HepG2 (cell line): ENCODE results near the gene INO80C. TPM values are rescaled to one million over a fixed set of nuclear protein-coding genes. Genes with fewer than 3 reads are reported as not detected.
A peak's percentile ranks its signal among the peaks of the same experiment; 100 is the strongest.

ENCODE experiments used
- ARHGAP35 ChIP-seq: sonication (generic); formaldehyde crosslinking; IDR thresholded peaks from 2 replicates; pipeline ENCODE4 v1.9.0; 2022; ENCODE audit warnings: mild to moderate bottlenecking, inconsistent platforms, moderate library complexity, missing genetic modification reagents, borderline replicate concordance
- DPF2 ChIP-seq: sonication (generic); formaldehyde crosslinking; IDR thresholded peaks from 2 replicates; pipeline ENCODE4 v1.4.0; 2020; ENCODE audit warnings: mild to moderate bottlenecking, low read depth, missing genetic modification reagents, borderline replicate concordance
- ESRRA ChIP-seq: sonication (generic); formaldehyde crosslinking; IDR thresholded peaks from 2 replicates; pipeline ENCODE4 v1.5.1; 2020; ENCODE audit warnings: mild to moderate bottlenecking, low read depth, missing genetic modification reagents
- IKZF4 ChIP-seq: sonication (generic); formaldehyde crosslinking; IDR thresholded peaks from 2 replicates; pipeline ENCODE4 v1.5.1; 2020; ENCODE audit warnings: borderline replicate concordance, mild to moderate bottlenecking, low read depth, missing genetic modification reagents; ENCODE audit errors: not compliant biosample characterization
- LCORL ChIP-seq, 2 experiments: fragments of 450-650 bp in 1 of 2; sonication (generic) in 1 of 2; formaldehyde crosslinking in 1 of 2; IDR thresholded peaks; 2 replicates each; pipeline versions ENCODE4 v1.5.0 to v1.6.1; 2017 to 2020; ENCODE audit warnings: antibody characterized with exemption in 1 of 2, missing genetic modification reagents in 1 of 2
- RORA ChIP-seq: sonication (generic); formaldehyde crosslinking; IDR thresholded peaks from 2 replicates; pipeline ENCODE4 v1.5.0; 2020; ENCODE audit warnings: mild to moderate bottlenecking, missing genetic modification reagents, moderate library complexity
- SRSF1 ChIP-seq: fragments of 200-400 bp; formaldehyde crosslinking; optimal IDR thresholded peaks from 2 replicates; pipeline ENCODE3; 2017; ENCODE audit warnings: mild to moderate bottlenecking, low read depth, low read length, moderate library complexity
- SRSF4 ChIP-seq: fragments of 200-400 bp; formaldehyde crosslinking; IDR thresholded peaks from one replicate; pipeline ENCODE4 v1.6.1; 2018; ENCODE audit warnings: mild to moderate bottlenecking, low read depth, low read length, moderate library complexity; ENCODE audit not compliant: poor library complexity, severe bottlenecking
- TEAD3 ChIP-seq: optimal IDR thresholded peaks from 2 replicates; pipeline ENCODE3; 2016; ENCODE audit warnings: borderline replicate concordance
- ZZZ3 ChIP-seq: sonication (generic); formaldehyde crosslinking; IDR thresholded peaks from 2 replicates; pipeline ENCODE4 v1.4.0; 2020; ENCODE audit warnings: missing genetic modification reagents, mild to moderate bottlenecking, borderline replicate concordance
- polyA plus RNA-seq, 8 experiments: library from polyadenylated mRNA; depleted of rRNA in 3 of 8; stranded (reverse) in 7 of 8; unstranded in 1 of 8; fragments of >200 nt; fragmentation: Illumina TruSeq in 4 of 8; extraction: Trizol in 4 of 8; gene quantifications; 2 replicates each; pipeline versions ENCODE4 v1.2.1 to v1.2.3, GENCODE V29; 2011 to 2016; ENCODE audit warnings: low read depth in 4 of 8, missing spikeins in 1 of 8, mixed read lengths in 1 of 8; ENCODE audit not compliant: insufficient read depth in 1 of 8
- total RNA-seq, 5 experiments: library from RNA; depleted of rRNA; stranded (reverse); fragments of >200 nt; fragmentation: Illumina TruSeq; extraction: Trizol; gene quantifications; 2 replicates each; pipeline ENCODE4 v1.2.3, GENCODE V29; 2016; ENCODE audit warnings: low read depth in 1 of 5
- TF ChIP-seq, protein P1 (sequence below): sonication (generic); formaldehyde crosslinking; IDR thresholded peaks from 2 replicates; pipeline ENCODE4 v1.5.1; 2020; ENCODE audit warnings: mild to moderate bottlenecking, missing genetic modification reagents, borderline replicate concordance
- TF ChIP-seq, protein P2 (sequence below): sonication (generic); formaldehyde crosslinking; IDR thresholded peaks from 2 replicates; pipeline ENCODE4 v1.5.0; 2020; ENCODE audit warnings: missing genetic modification reagents
- TF ChIP-seq, protein P3 (sequence below): sonication (generic); formaldehyde crosslinking; IDR thresholded peaks from 2 replicates; pipeline ENCODE4 v1.4.0; 2020; ENCODE audit warnings: mild to moderate bottlenecking, missing genetic modification reagents, borderline replicate concordance
- TF ChIP-seq, protein P4 (sequence below): sonication (generic); formaldehyde crosslinking; IDR thresholded peaks from 2 replicates; pipeline ENCODE4 v1.5.0; 2020; ENCODE audit warnings: mild to moderate bottlenecking, missing genetic modification reagents

Gene INO80C
- total and polyA plus RNA-seq, 2 of the 13 experiments (the other 11 are each of a cell fraction or from before 2014, with no cell fraction given), result 8.2 to 15.4 TPM

DNA sequence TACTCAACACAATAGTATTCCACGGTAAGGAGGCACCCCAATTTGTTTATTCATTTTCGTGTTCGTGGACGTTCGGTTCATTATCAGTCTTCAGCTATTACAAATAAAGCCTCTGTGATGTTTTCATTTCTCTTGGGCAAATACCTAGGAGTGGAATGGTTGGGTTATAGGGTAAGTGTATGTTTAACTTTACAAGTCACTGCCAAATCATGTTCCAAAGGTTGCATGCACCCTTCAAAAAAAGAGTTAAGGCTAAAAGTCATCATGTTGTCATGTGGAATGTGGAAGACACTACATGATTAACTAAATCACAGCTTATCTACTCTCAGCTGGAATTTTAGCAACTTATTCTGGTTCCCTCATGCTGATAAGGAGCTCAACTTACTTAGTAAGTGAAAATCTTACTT lies 15.8 kb downstream of the INO80C start (continued):
- TF ChIP-seq, protein P1, sequence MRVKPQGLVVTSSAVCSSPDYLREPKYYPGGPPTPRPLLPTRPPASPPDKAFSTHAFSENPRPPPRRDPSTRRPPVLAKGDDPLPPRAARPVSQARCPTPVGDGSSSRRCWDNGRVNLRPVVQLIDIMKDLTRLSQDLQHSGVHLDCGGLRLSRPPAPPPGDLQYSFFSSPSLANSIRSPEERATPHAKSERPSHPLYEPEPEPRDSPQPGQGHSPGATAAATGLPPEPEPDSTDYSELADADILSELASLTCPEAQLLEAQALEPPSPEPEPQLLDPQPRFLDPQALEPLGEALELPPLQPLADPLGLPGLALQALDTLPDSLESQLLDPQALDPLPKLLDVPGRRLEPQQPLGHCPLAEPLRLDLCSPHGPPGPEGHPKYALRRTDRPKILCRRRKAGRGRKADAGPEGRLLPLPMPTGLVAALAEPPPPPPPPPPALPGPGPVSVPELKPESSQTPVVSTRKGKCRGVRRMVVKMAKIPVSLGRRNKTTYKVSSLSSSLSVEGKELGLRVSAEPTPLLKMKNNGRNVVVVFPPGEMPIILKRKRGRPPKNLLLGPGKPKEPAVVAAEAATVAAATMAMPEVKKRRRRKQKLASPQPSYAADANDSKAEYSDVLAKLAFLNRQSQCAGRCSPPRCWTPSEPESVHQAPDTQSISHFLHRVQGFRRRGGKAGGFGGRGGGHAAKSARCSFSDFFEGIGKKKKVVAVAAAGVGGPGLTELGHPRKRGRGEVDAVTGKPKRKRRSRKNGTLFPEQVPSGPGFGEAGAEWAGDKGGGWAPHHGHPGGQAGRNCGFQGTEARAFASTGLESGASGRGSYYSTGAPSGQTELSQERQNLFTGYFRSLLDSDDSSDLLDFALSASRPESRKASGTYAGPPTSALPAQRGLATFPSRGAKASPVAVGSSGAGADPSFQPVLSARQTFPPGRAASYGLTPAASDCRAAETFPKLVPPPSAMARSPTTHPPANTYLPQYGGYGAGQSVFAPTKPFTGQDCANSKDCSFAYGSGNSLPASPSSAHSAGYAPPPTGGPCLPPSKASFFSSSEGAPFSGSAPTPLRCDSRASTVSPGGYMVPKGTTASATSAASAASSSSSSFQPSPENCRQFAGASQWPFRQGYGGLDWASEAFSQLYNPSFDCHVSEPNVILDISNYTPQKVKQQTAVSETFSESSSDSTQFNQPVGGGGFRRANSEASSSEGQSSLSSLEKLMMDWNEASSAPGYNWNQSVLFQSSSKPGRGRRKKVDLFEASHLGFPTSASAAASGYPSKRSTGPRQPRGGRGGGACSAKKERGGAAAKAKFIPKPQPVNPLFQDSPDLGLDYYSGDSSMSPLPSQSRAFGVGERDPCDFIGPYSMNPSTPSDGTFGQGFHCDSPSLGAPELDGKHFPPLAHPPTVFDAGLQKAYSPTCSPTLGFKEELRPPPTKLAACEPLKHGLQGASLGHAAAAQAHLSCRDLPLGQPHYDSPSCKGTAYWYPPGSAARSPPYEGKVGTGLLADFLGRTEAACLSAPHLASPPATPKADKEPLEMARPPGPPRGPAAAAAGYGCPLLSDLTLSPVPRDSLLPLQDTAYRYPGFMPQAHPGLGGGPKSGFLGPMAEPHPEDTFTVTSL (CRISPR knock-in tag), result peak; percentile 83; the same call in 1 of the 2 replicates
- TF ChIP-seq, protein P2, sequence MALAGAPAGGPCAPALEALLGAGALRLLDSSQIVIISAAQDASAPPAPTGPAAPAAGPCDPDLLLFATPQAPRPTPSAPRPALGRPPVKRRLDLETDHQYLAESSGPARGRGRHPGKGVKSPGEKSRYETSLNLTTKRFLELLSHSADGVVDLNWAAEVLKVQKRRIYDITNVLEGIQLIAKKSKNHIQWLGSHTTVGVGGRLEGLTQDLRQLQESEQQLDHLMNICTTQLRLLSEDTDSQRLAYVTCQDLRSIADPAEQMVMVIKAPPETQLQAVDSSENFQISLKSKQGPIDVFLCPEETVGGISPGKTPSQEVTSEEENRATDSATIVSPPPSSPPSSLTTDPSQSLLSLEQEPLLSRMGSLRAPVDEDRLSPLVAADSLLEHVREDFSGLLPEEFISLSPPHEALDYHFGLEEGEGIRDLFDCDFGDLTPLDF (CRISPR knock-in tag), result no peak
- TF ChIP-seq RORA (CRISPR knock-in tag), result no peak
- no peak for TF ChIP-seq ESRRA (CRISPR knock-in tag)
- peak; percentile 47; the same call in 1 of the 2 replicates for TF ChIP-seq DPF2 (CRISPR knock-in tag)
- no peak for TF ChIP-seq ZZZ3 (CRISPR knock-in tag)
- no peak for TF ChIP-seq SRSF1
- peak; percentile 90 for TF ChIP-seq TEAD3 (CRISPR knock-in tag)
- TF ChIP-seq, protein P3, sequence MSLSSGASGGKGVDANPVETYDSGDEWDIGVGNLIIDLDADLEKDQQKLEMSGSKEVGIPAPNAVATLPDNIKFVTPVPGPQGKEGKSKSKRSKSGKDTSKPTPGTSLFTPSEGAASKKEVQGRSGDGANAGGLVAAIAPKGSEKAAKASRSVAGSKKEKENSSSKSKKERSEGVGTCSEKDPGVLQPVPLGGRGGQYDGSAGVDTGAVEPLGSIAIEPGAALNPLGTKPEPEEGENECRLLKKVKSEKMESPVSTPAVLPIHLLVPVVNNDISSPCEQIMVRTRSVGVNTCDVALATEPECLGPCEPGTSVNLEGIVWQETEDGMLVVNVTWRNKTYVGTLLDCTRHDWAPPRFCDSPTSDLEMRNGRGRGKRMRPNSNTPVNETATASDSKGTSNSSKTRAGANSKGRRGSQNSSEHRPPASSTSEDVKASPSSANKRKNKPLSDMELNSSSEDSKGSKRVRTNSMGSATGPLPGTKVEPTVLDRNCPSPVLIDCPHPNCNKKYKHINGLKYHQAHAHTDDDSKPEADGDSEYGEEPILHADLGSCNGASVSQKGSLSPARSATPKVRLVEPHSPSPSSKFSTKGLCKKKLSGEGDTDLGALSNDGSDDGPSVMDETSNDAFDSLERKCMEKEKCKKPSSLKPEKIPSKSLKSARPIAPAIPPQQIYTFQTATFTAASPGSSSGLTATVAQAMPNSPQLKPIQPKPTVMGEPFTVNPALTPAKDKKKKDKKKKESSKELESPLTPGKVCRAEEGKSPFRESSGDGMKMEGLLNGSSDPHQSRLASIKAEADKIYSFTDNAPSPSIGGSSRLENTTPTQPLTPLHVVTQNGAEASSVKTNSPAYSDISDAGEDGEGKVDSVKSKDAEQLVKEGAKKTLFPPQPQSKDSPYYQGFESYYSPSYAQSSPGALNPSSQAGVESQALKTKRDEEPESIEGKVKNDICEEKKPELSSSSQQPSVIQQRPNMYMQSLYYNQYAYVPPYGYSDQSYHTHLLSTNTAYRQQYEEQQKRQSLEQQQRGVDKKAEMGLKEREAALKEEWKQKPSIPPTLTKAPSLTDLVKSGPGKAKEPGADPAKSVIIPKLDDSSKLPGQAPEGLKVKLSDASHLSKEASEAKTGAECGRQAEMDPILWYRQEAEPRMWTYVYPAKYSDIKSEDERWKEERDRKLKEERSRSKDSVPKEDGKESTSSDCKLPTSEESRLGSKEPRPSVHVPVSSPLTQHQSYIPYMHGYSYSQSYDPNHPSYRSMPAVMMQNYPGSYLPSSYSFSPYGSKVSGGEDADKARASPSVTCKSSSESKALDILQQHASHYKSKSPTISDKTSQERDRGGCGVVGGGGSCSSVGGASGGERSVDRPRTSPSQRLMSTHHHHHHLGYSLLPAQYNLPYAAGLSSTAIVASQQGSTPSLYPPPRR (CRISPR knock-in tag), result 0 out of 2 replicates have a peak, but pooled peaks have one; percentile 57
- TF ChIP-seq LCORL (IDR thresholded peaks at IDR 0.05), result peak; percentile 51; the same call in 1 of the 2 replicates
- peak; percentile 85 for TF ChIP-seq LCORL (CRISPR knock-in tag; IDR thresholded peaks at IDR 0.05)
- TF ChIP-seq, protein P4, sequence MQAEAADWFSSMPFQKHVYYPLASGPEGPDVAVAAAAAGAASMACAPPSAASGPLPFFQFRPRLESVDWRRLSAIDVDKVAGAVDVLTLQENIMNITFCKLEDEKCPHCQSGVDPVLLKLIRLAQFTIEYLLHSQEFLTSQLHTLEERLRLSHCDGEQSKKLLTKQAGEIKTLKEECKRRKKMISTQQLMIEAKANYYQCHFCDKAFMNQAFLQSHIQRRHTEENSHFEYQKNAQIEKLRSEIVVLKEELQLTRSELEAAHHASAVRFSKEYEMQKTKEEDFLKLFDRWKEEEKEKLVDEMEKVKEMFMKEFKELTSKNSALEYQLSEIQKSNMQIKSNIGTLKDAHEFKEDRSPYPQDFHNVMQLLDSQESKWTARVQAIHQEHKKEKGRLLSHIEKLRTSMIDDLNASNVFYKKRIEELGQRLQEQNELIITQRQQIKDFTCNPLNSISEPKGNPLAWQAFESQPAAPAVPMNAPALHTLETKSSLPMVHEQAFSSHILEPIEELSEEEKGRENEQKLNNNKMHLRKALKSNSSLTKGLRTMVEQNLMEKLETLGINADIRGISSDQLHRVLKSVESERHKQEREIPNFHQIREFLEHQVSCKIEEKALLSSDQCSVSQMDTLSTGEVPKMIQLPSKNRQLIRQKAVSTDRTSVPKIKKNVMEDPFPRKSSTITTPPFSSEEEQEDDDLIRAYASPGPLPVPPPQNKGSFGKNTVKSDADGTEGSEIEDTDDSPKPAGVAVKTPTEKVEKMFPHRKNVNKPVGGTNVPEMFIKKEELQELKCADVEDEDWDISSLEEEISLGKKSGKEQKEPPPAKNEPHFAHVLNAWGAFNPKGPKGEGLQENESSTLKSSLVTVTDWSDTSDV (CRISPR knock-in tag), result no peak
- TF ChIP-seq IKZF4 (CRISPR knock-in tag), result no peak
- no peak for TF ChIP-seq ARHGAP35 (CRISPR knock-in tag)
- TF ChIP-seq SRSF4, result no peak
